Measurements from ENCODE around the gene FOLR3. TPM values are rescaled to one million over a fixed set of nuclear protein-coding genes. Genes with fewer than 3 reads are reported as not detected.

FOLR3 gene
- total RNA-seq, 1 experiment from 2014 or later = not detected

- intact Hi-C loops (cut with micrococcal nuclease) = no loop called here
- ChIA-PET POLR2A (no interaction called here), RAD21 (ENCODE audit: low non-redundant PET in 1 of 2, low total read pairs in 2 of 2, uncharacterized antibody in 2 of 2, unreplicated experiment in 2 of 2) (no interaction called here), CTCF (interaction anchor here (0.7 kb wide), 1 partner anchor 16 kb away, joined by 3 read pairs; no protein-coding TSS in a partner anchor)
- no peaks in the 10 kb centered on the region for H3K79me2 ChIP-seq (ENCODE audit: insufficient read depth, low read length)
- peaks cover 9 to 18% of the 10 kb centered on the region in 2 experiments; a peak in 3 of 4 replicates for H3K9me3 ChIP-seq (ENCODE audit: control insufficient read depth in 1 of 2, insufficient read depth in 1 of 2, low read depth in 1 of 2, low read length in 2 of 2)
- TF ChIP-seq CBX3 (IDR thresholded peaks at IDR 0.05; ENCODE audit: low read depth) (peak; percentile 44; the same call in 1 of the 2 replicates), YY1 (IDR thresholded peaks at IDR 0.05; ENCODE audit: extremely low read depth, insufficient replicate concordance, low read depth, low read length) (no peak)
- no peaks in the 10 kb centered on the region for H3K4me1 ChIP-seq (ENCODE audit: control insufficient read depth in 1 of 2, insufficient read depth in 2 of 2, low read length in 2 of 2)
- no peak overlapping the region for H2AFZ ChIP-seq (ENCODE audit: low read depth, low read length, poor library complexity, severe bottlenecking)
- no peaks in the 10 kb centered on the region for H3K27me3 ChIP-seq (ENCODE audit: insufficient read depth, low read length)
- no TSS peak for BruUV-seq (replicated peaks)
- ATAC-seq (no peak), DNase-seq (ENCODE audit: low read depth, low spot score) (no peak)
- H4K20me1 ChIP-seq (ENCODE audit: insufficient read depth) = no peaks in the 10 kb centered on the region
- H3K4me2 ChIP-seq (ENCODE audit: low read length) = no peak overlapping the region
- no peaks in the 10 kb centered on the region for H3K9me2 ChIP-seq (ENCODE audit: insufficient read depth)
- H3K9ac ChIP-seq (ENCODE audit: low read length) = no peak overlapping the region
- no peak overlapping the region for H3K4me3 ChIP-seq (replicated peaks in 1 of 2; ENCODE audit: low read depth in 1 of 2, low read length in 2 of 2)
- no peaks in the 10 kb centered on the region for H3K36me3 ChIP-seq (ENCODE audit: control insufficient read depth in 1 of 2, insufficient read depth in 2 of 2, low read length in 2 of 2)
- H3K27ac ChIP-seq (ENCODE audit: low read depth, low read length) = no peak overlapping the region
Measured at GRCh38 chr11:72127923-72128322, 7.6 kb upstream of the FOLR3 start.

GRCh38 chr11:72129381-72129780 lies 6.1 kb upstream of the FOLR3 start:
- CTCF ChIA-PET = no interaction called here
- no peak for TF ChIP-seq MAX (IDR thresholded peaks at IDR 0.05)
- no peak for TF ChIP-seq EZH2phosphoT487 (IDR thresholded peaks at IDR 0.05; ENCODE audit: borderline replicate concordance)
- TF ChIP-seq SIN3A (IDR thresholded peaks at IDR 0.05; ENCODE audit: low read depth) = no peak
- TF ChIP-seq POLR2A (IDR thresholded peaks at IDR 0.05; ENCODE audit: borderline replicate concordance, extremely low read depth, insufficient read depth, insufficient read length) = no peak
- no peak for TF ChIP-seq CBX3 (IDR thresholded peaks at IDR 0.05; ENCODE audit: low read depth)
- TF ChIP-seq, protein P1, sequence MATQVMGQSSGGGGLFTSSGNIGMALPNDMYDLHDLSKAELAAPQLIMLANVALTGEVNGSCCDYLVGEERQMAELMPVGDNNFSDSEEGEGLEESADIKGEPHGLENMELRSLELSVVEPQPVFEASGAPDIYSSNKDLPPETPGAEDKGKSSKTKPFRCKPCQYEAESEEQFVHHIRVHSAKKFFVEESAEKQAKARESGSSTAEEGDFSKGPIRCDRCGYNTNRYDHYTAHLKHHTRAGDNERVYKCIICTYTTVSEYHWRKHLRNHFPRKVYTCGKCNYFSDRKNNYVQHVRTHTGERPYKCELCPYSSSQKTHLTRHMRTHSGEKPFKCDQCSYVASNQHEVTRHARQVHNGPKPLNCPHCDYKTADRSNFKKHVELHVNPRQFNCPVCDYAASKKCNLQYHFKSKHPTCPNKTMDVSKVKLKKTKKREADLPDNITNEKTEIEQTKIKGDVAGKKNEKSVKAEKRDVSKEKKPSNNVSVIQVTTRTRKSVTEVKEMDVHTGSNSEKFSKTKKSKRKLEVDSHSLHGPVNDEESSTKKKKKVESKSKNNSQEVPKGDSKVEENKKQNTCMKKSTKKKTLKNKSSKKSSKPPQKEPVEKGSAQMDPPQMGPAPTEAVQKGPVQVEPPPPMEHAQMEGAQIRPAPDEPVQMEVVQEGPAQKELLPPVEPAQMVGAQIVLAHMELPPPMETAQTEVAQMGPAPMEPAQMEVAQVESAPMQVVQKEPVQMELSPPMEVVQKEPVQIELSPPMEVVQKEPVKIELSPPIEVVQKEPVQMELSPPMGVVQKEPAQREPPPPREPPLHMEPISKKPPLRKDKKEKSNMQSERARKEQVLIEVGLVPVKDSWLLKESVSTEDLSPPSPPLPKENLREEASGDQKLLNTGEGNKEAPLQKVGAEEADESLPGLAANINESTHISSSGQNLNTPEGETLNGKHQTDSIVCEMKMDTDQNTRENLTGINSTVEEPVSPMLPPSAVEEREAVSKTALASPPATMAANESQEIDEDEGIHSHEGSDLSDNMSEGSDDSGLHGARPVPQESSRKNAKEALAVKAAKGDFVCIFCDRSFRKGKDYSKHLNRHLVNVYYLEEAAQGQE (IDR thresholded peaks at IDR 0.05; ENCODE audit: low read depth) = no peak
- no peak for TF ChIP-seq ZNF274 (IDR thresholded peaks at IDR 0.05; ENCODE audit: low read depth, low read length)
- no peak for TF ChIP-seq TCF7L2 (IDR thresholded peaks at IDR 0.05; ENCODE audit: borderline replicate concordance, extremely low read depth, insufficient read depth, insufficient read length)
- TF ChIP-seq SP1 (IDR thresholded peaks at IDR 0.05; ENCODE audit: low read depth) = no peak

More at GRCh38 chr11:72129381-72129780, 6.1 kb upstream of the FOLR3 start:
- H3K9ac ChIP-seq (ENCODE audit: low read length) = no peak overlapping the region
- no TSS peak for BruUV-seq (replicated peaks)
- ATAC-seq (no peak), DNase-seq (ENCODE audit: low read depth, low spot score) (no peak)
- H3K9me3 ChIP-seq (ENCODE audit: control insufficient read depth in 1 of 2, insufficient read depth in 1 of 2, low read depth in 1 of 2, low read length in 2 of 2) = peaks cover 9 to 18% of the 10 kb centered on the region in 2 experiments; a peak in 3 of 4 replicates
- no peaks in the 10 kb centered on the region for H3K9me2 ChIP-seq (ENCODE audit: insufficient read depth)
- H3K27ac ChIP-seq (ENCODE audit: low read depth, low read length) = no peak overlapping the region
- H3K4me2 ChIP-seq (ENCODE audit: low read length) = no peak overlapping the region
- no peak overlapping the region for H2AFZ ChIP-seq (ENCODE audit: low read depth, low read length, poor library complexity, severe bottlenecking)
- H3K4me1 ChIP-seq (ENCODE audit: control insufficient read depth in 1 of 2, insufficient read depth in 2 of 2, low read length in 2 of 2) = no peaks in the 10 kb centered on the region
- no peaks in the 10 kb centered on the region for H3K27me3 ChIP-seq (ENCODE audit: insufficient read depth, low read length)
- no peak overlapping the region for H3K4me3 ChIP-seq (replicated peaks in 1 of 2; ENCODE audit: low read depth in 1 of 2, low read length in 2 of 2)
- no peaks in the 10 kb centered on the region for H3K79me2 ChIP-seq (ENCODE audit: insufficient read depth, low read length)
- no peaks in the 10 kb centered on the region for H3K36me3 ChIP-seq (ENCODE audit: control insufficient read depth in 1 of 2, insufficient read depth in 2 of 2, low read length in 2 of 2)
- ChIA-PET RAD21 (ENCODE audit: low non-redundant PET in 1 of 2, low total read pairs in 2 of 2, uncharacterized antibody in 2 of 2, unreplicated experiment in 2 of 2) (no interaction called here), POLR2A (no interaction called here)
- intact Hi-C loops (cut with micrococcal nuclease) = no loop called here
- H4K20me1 ChIP-seq (ENCODE audit: insufficient read depth) = no peaks in the 10 kb centered on the region

Measured in HCT116 (cell line).